Gastrocnemius medialis (tissue), 4 donors: ENCODE results near the gene IQSEC1.

Experiments used
- CTCF ChIP-seq, 5 experiments: fragments of 450-650 bp in 3 of 5; fragments of 200-600 bp in 2 of 5; sonication (generic) in 2 of 5; IDR thresholded peaks in 4 of 5; conservative IDR thresholded peaks in 1 of 5; 1 replicate in 4 of 5; 2 replicates in 1 of 5; pipeline ENCODE4 v1.5.1; 2016 to 2019; ENCODE audit warnings: antibody characterized with exemption in 5 of 5, mild to moderate bottlenecking in 3 of 5, moderate library complexity in 3 of 5
- POLR2A ChIP-seq, 2 donors: fragments of 450-650 bp; IDR thresholded peaks; one replicate each; pipeline ENCODE4 v1.6.1; 2017; ENCODE audit warnings: antibody characterized with exemption in 2 of 2, mild to moderate bottlenecking in 2 of 2, moderate library complexity in 2 of 2

- TF ChIP-seq POLR2A (IDR thresholded peaks at IDR 0.05), result no peak
- no peak for TF ChIP-seq CTCF (IDR thresholded peaks at IDR 0.05 in 4 of 5, conservative IDR thresholded peaks at IDR 0.05 in 1 of 5)
Observed at GRCh38 chr3:13079051-13079450, 5.8 kb upstream of the IQSEC1 start.
